H9 (cell line): ENCODE data around the gene ST6GALNAC5. TPM values are rescaled to one million over a fixed set of nuclear protein-coding genes. Genes with fewer than 3 reads are reported as not detected.

ENCODE experiments used
- DNase-seq: peaks from one replicate; pipeline ENCODE4 v3.0.0-alpha.2; 2017
- H2AFZ ChIP-seq: one replicate; pipeline ENCODE4 v1.6.1; 2013; ENCODE audit warnings: mild to moderate bottlenecking, low read length, control low read depth, moderate library complexity
- H2AK5ac ChIP-seq: 2 replicates; pipeline ENCODE4 v1.6.1; 2013; ENCODE audit warnings: low read length, control low read depth, mixed read lengths; ENCODE audit not compliant: insufficient read length
- H2BK120ac ChIP-seq: one replicate; pipeline ENCODE4 v1.6.1; 2013; ENCODE audit warnings: low read depth, mild to moderate bottlenecking, low read length, control low read depth, inconsistent platforms; ENCODE audit not compliant: poor library complexity, severe bottlenecking
- H2BK12ac ChIP-seq: 2 replicates; pipeline ENCODE4 v1.6.1; 2013; ENCODE audit warnings: low read length, control low read depth, mixed read lengths, low read depth; ENCODE audit not compliant: insufficient read length
- H2BK15ac ChIP-seq: 2 replicates; pipeline ENCODE4 v1.6.1; 2013; ENCODE audit warnings: low read depth, low read length, control low read depth
- H2BK20ac ChIP-seq: one replicate; pipeline ENCODE4 v1.6.1; 2013; ENCODE audit warnings: low read depth, mild to moderate bottlenecking, low read length, control low read depth, inconsistent platforms; ENCODE audit not compliant: poor library complexity, severe bottlenecking
- H2BK5ac ChIP-seq: 2 replicates; pipeline ENCODE4 v1.6.1; 2013; ENCODE audit warnings: low read length, control low read depth, mixed read lengths; ENCODE audit not compliant: insufficient read length
- H3K14ac ChIP-seq: 2 replicates; pipeline ENCODE4 v1.6.1; 2013; ENCODE audit warnings: low read length, control low read depth; ENCODE audit not compliant: insufficient read depth
- H3K18ac ChIP-seq: 2 replicates; pipeline ENCODE4 v1.6.1; 2013; ENCODE audit warnings: low read depth, mild to moderate bottlenecking, mixed read lengths, low read length, control low read depth; ENCODE audit not compliant: insufficient read length
- H3K23ac ChIP-seq: 2 replicates; pipeline ENCODE4 v1.6.1; 2013; ENCODE audit warnings: low read length, control low read depth, mixed read lengths, low read depth; ENCODE audit not compliant: insufficient read length
- H3K23me2 ChIP-seq: 2 replicates; pipeline ENCODE4 v1.6.1; 2013; ENCODE audit warnings: low read depth, mild to moderate bottlenecking, mixed read lengths, low read length, control low read depth; ENCODE audit not compliant: insufficient read length, poor library complexity, severe bottlenecking
- H3K27ac ChIP-seq: 2 replicates; pipeline ENCODE4 v1.5.1; 2013; ENCODE audit warnings: low read length, control low read depth, mixed read lengths, low read depth; ENCODE audit not compliant: insufficient read length
- H3K27me3 ChIP-seq: 2 replicates; pipeline ENCODE4 v1.6.1; 2013; ENCODE audit warnings: low read length, control low read depth, inconsistent platforms; ENCODE audit not compliant: insufficient read depth
- H3K4ac ChIP-seq: 2 replicates; pipeline ENCODE4 v1.6.1; 2013; ENCODE audit warnings: low read depth, mild to moderate bottlenecking, control low read depth, inconsistent platforms, low read length, moderate library complexity
- H3K4me1 ChIP-seq: 2 replicates; pipeline ENCODE4 v1.6.1; 2013; ENCODE audit warnings: low read length, control low read depth, inconsistent platforms; ENCODE audit not compliant: insufficient read depth
- H3K4me2 ChIP-seq: 2 replicates; pipeline ENCODE4 v1.6.1; 2013; ENCODE audit warnings: low read length, control low read depth, mixed read lengths; ENCODE audit not compliant: insufficient read length, insufficient read depth
- H3K56ac ChIP-seq: 2 replicates; pipeline ENCODE4 v1.6.1; 2013; ENCODE audit warnings: low read depth, mild to moderate bottlenecking, mixed read lengths, low read length, control low read depth; ENCODE audit not compliant: insufficient read length
- H3K79me1 ChIP-seq: 2 replicates; pipeline ENCODE4 v1.6.1; 2013; ENCODE audit warnings: low read depth, mild to moderate bottlenecking, moderate library complexity, low read length, control low read depth, inconsistent platforms; ENCODE audit not compliant: insufficient read depth, poor library complexity, severe bottlenecking
- H3K79me2 ChIP-seq: 2 replicates; pipeline ENCODE4 v1.6.1; 2013; ENCODE audit warnings: low read length, control low read depth, inconsistent platforms; ENCODE audit not compliant: insufficient read depth
- H3K9ac ChIP-seq: 2 replicates; pipeline ENCODE4 v1.6.1; 2013; ENCODE audit warnings: low read length, control low read depth, mixed read lengths; ENCODE audit not compliant: insufficient read length; ENCODE audit errors: extremely low read depth
- H3K9me3 ChIP-seq: one replicate; pipeline ENCODE4 v1.6.1; 2013; ENCODE audit warnings: low read depth, low read length, inconsistent platforms; ENCODE audit not compliant: control insufficient read depth
- H3T11ph ChIP-seq: one replicate; pipeline ENCODE4 v1.6.1; 2013; ENCODE audit warnings: mild to moderate bottlenecking, low read length, control low read depth, inconsistent platforms
- H4K20me1 ChIP-seq: one replicate; pipeline ENCODE4 v1.6.1; 2013; ENCODE audit not compliant: control insufficient read depth, insufficient read length, insufficient read depth
- H4K5ac ChIP-seq: 2 replicates; pipeline ENCODE4 v1.6.1; 2013; ENCODE audit warnings: low read depth, mild to moderate bottlenecking, mixed read lengths, low read length, control low read depth; ENCODE audit not compliant: insufficient read length
- H4K8ac ChIP-seq: replicated peaks from 2 replicates; pipeline ENCODE4 v1.6.1; 2013; ENCODE audit warnings: low read length, control low read depth, mixed read lengths, low read depth; ENCODE audit not compliant: insufficient read length
- H4K91ac ChIP-seq: 2 replicates; pipeline ENCODE4 v1.6.1; 2013; ENCODE audit warnings: low read depth, mild to moderate bottlenecking, moderate library complexity, mixed read lengths, low read length, control low read depth; ENCODE audit not compliant: insufficient read length
- H3K27ac Mint-ChIP-seq, 3 experiments: 2 replicates in 2 of 3; 3 replicates in 1 of 3; pipeline ENCODE4 v1.8.0; 2020 to 2021; ENCODE audit warnings: mixed read lengths in 3 of 3, mild to moderate bottlenecking in 1 of 3, moderate library complexity in 1 of 3
- H3K27me3 Mint-ChIP-seq: 2 replicates; pipeline ENCODE4 v1.8.0; 2021; ENCODE audit warnings: low read depth, mild to moderate bottlenecking, moderate library complexity, mixed read lengths
- H3K36me3 Mint-ChIP-seq, 3 experiments: 2 replicates in 2 of 3; 3 replicates in 1 of 3; pipeline ENCODE4 v1.8.0; 2020 to 2021; ENCODE audit warnings: low read depth in 3 of 3, mixed read lengths in 3 of 3; ENCODE audit not compliant: insufficient read depth in 1 of 3
- H3K4me1 Mint-ChIP-seq, 2 experiments: 2 replicates each; pipeline ENCODE4 v1.8.0; 2020; ENCODE audit warnings: mixed read lengths in 2 of 2
- H3K4me3 Mint-ChIP-seq, 2 experiments: 2 replicates in 1 of 2; 3 replicates in 1 of 2; pipeline ENCODE4 v1.8.0; 2020 to 2021; ENCODE audit warnings: mild to moderate bottlenecking in 2 of 2, mixed read lengths in 2 of 2, moderate library complexity in 1 of 2
- H3K9me3 Mint-ChIP-seq, 2 experiments: 2 replicates in 1 of 2; 3 replicates in 1 of 2; pipeline ENCODE4 v1.8.0; 2020; ENCODE audit warnings: mild to moderate bottlenecking in 2 of 2, mixed read lengths in 2 of 2, moderate library complexity in 1 of 2
- CTCF ChIP-seq: fragments of 200-600 bp; sonication (generic); conservative IDR thresholded peaks from 3 replicates; pipeline ENCODE4 v1.8.0; 2021; ENCODE audit warnings: antibody characterized with exemption, mild to moderate bottlenecking
- WGBS: extraction: QIAGEN DNeasy Blood & Tissue Kit; methylation state at CpG from one replicate; pipeline ENCODE4 v1.1.7; 2013; ENCODE audit warnings: missing lambda C conversion rate, low lambda C conversion rate, mixed read lengths; ENCODE audit not compliant: insufficient read length; ENCODE audit errors: extremely low coverage; 5-methylcytosine and 5-hydroxymethylcytosine counted together
- total RNA-seq: library from RNA; stranded (reverse); gene quantifications from 2 replicates; pipeline ENCODE4 v1.2.1, GENCODE V29; 2021

The ST6GALNAC5 gene
- total RNA-seq, 1 experiment from 2014 or later = 3.3 TPM

- Histone ChIP-seq H4K20me1 (no peaks in the 10 kb centered on the region), H3K79me1 (no peaks in the 10 kb centered on the region), H3K4ac (no peak overlapping the region), H3K4me2 (no peak overlapping the region), H3T11ph (no peak overlapping the region), H4K91ac (no peak overlapping the region), H2BK20ac (no peak overlapping the region), H2BK15ac (no peak overlapping the region), H2AK5ac (no peak overlapping the region), H4K5ac (no peak overlapping the region), H2BK120ac (no peak overlapping the region), H3K23ac (no peak overlapping the region), H2AFZ (no peak overlapping the region), H4K8ac (no peak overlapping the region), H3K23me2 (no peaks in the 10 kb centered on the region), H3K4me1 (no peaks in the 10 kb centered on the region), H3K14ac (no peak overlapping the region), H2BK5ac (no peak overlapping the region), H3K56ac (no peak overlapping the region), H2BK12ac (no peak overlapping the region), H3K9me3 (no peaks in the 10 kb centered on the region), H3K27me3 (no peaks in the 10 kb centered on the region), H3K9ac (no peak overlapping the region), H3K79me2 (no peaks in the 10 kb centered on the region), H3K18ac (no peak overlapping the region), H3K27ac (no peak overlapping the region)
- H3K36me3 Mint-ChIP-seq = no peaks in the 10 kb centered on the region
- H3K9me3 Mint-ChIP-seq = no peaks in the 10 kb centered on the region
- no peaks in the 10 kb centered on the region for H3K27me3 Mint-ChIP-seq
- DNase-seq = no peak
- no peak for TF ChIP-seq CTCF
- H3K27ac Mint-ChIP-seq = no peak overlapping the region
- no peak overlapping the region for H3K4me3 Mint-ChIP-seq
- no peaks in the 10 kb centered on the region for H3K4me1 Mint-ChIP-seq
- no CpG with 5 or more reads among the region's 1 CpG for WGBS
Measured at GRCh38 chr1:77048615-77049005, 181.3 kb downstream of the ST6GALNAC5 start.
